Ovary (tissue), 9 donors: Measurements from ENCODE around the gene HK1. TPM values are rescaled to one million over a fixed set of nuclear protein-coding genes. Genes with fewer than 3 reads are reported as not detected.

Source experiments
- DNase-seq, 5 donors: peaks; one replicate each; pipeline ENCODE4 v3.0.0-alpha.2; 2019 to 2020
- H3K27ac ChIP-seq, 2 donors: fragments of 200-600 bp; one replicate each; pipeline versions ENCODE4 v1.5.1 to v1.8.0; 2019 to 2022
- H3K27me3 ChIP-seq: fragments of 200-600 bp; one replicate; pipeline ENCODE4 v1.8.0; 2022
- H3K36me3 ChIP-seq: fragments of 200-600 bp; sonication (generic); one replicate; pipeline ENCODE4 v1.5.1; 2019
- H3K4me1 ChIP-seq: one replicate; pipeline ENCODE4 v1.8.1; 2013; ENCODE audit warnings: mild to moderate bottlenecking, moderate library complexity; ENCODE audit not compliant: insufficient read depth
- H3K4me3 ChIP-seq: fragments of 200-600 bp; sonication (generic); one replicate; pipeline ENCODE4 v1.5.1; 2017
- H3K9me3 ChIP-seq, 2 donors: fragments of 200-600 bp in 1 of 2; sonication (generic) in 1 of 2; one replicate each; pipeline versions ENCODE4 v1.5.1 to v1.8.1; 2013 to 2019; ENCODE audit warnings: mild to moderate bottlenecking in 1 of 2, moderate library complexity in 1 of 2
- EP300 ChIP-seq: sonication (generic); formaldehyde crosslinking; IDR thresholded peaks from one replicate; pipeline ENCODE4 v1.6.1; 2017; ENCODE audit warnings: antibody characterized with exemption
- POLR2A ChIP-seq: fragments of 450-650 bp; IDR thresholded peaks from one replicate; pipeline ENCODE4 v1.6.1; 2017; ENCODE audit warnings: antibody characterized with exemption, mild to moderate bottlenecking, moderate library complexity
- WGBS, 3 donors: extraction: QIAGEN DNeasy Blood & Tissue Kit in 1 of 3; methylation state at CpG; one replicate each; pipeline versions ENCODE4 v1.1.5 to v1.1.7; 2013 to 2017; 5-methylcytosine and 5-hydroxymethylcytosine counted together
- intact Hi-C, 4 donors: fragments of 100-400 bp; cut with DNase I; formaldehyde crosslinking; loops; one replicate each; pipeline versions ENCODE4 v1.11.0 to v1.15.1; 2022 to 2023
- polyA plus RNA-seq, 2 donors: library from polyadenylated mRNA; stranded (reverse); fragments of 200-250 nt in 1 of 2; fragments of 350-450 nt in 1 of 2; fragmentation: Illumina TruSeq in 1 of 2; extraction: RNeasy Lipid Tissue Mini Kit (QIAGEN cat#74804) in 1 of 2; gene quantifications; one replicate each; pipeline ENCODE4 v1.2.3, GENCODE V29; 2013 to 2014
- total RNA-seq, 7 donors: library from RNA; depleted of rRNA in 2 of 7; stranded (reverse); fragments of >200 nt in 2 of 7; fragmentation: NEBNext Ultra II Directional in 3 of 7; extraction: Animal tissue kit (Norgen Biotek cat#: 25700) in 3 of 7; gene quantifications; one replicate each; pipeline versions ENCODE4 v1.1.0 to v1.2.4, GENCODE V29; 2016 to 2023
- TF ChIP-seq, protein P1 (sequence below), 3 donors: fragments of 450-650 bp in 2 of 3; fragments of 200-600 bp in 1 of 3; IDR thresholded peaks; one replicate each; pipeline versions ENCODE4 v1.5.1 to v1.8.0; 2016 to 2022; ENCODE audit warnings: antibody characterized with exemption in 3 of 3, mild to moderate bottlenecking in 1 of 3
- donor health status: DM: no; HTN: no; CAD: no; lungs with moderate emphysema.
- donor health status: DM: no; HTN: no; CAD: no.
- donor health status: Bipolar disorder and iron deficiency.
- donor health status: DM: yes; HTN: yes; CAD: no.
- donor health status: DM: no; HTN: no; CAD: no.
- donor health status: DM: yes; HTN: yes; CAD: no.

The HK1 gene
- total and polyA plus RNA-seq, 9 donors, result 12.8 to 63.1 (median 35.8) TPM

- intact Hi-C loops, result no loop called here
- WGBS, 3 donors, result 89 to 92% (median 90%) methylated on average over 5 of the region's 5 CpGs
- H3K4me3 ChIP-seq, result no peak overlapping the region
- peaks cover 10% of the 10 kb centered on the region for H3K4me1 ChIP-seq
- no peak overlapping the region for H3K27ac ChIP-seq
- H3K27me3 ChIP-seq, result no peaks in the 10 kb centered on the region
- TF ChIP-seq POLR2A (no peak), EP300 (no peak)
- TF ChIP-seq, protein P1, sequence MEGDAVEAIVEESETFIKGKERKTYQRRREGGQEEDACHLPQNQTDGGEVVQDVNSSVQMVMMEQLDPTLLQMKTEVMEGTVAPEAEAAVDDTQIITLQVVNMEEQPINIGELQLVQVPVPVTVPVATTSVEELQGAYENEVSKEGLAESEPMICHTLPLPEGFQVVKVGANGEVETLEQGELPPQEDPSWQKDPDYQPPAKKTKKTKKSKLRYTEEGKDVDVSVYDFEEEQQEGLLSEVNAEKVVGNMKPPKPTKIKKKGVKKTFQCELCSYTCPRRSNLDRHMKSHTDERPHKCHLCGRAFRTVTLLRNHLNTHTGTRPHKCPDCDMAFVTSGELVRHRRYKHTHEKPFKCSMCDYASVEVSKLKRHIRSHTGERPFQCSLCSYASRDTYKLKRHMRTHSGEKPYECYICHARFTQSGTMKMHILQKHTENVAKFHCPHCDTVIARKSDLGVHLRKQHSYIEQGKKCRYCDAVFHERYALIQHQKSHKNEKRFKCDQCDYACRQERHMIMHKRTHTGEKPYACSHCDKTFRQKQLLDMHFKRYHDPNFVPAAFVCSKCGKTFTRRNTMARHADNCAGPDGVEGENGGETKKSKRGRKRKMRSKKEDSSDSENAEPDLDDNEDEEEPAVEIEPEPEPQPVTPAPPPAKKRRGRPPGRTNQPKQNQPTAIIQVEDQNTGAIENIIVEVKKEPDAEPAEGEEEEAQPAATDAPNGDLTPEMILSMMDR (IDR thresholded peaks at IDR 0.05), result no peak
- H3K36me3 ChIP-seq, result no peaks in the 10 kb centered on the region
- DNase-seq, result no peak
- H3K9me3 ChIP-seq, result no peaks in the 10 kb centered on the region
Measured at GRCh38 chr10:69363666-69364065, 85.4 kb downstream of the HK1 start.

DNA sequence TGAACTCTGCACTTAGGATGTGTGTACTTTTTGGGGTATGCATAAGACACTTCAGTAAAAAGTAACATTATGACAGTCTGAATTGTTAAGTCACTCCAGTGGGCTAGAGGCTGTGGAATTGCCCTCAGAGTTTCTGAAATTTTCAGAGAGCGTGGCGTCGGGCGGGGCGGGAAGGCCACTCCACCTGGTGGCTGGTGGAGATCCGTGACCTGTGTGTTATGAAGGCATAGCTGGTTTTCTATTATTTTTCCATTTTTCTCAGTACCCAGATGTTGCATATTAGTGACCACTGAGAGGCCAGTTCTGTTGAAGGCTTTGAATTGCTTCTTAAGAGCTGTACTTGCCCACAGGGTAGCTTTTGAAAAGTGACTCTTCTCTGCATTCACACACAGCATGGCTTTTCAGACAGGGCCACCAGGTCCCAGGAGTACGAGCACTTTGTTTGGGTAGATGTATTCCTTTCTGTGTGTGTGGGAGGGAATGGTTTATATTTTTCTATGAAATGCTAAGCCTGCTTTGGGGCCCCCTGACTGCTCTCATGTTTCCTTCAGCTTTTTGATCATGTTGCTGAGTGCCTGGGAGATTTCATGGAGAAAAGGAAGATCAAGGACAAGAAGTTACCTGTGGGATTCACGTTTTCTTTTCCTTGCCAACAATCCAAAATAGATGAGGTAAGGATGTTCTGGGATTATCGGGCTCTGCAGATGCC, 86.1 kb downstream of the HK1 start:
- H3K27ac ChIP-seq, result no peak overlapping the region

GRCh38 chr10:69366738-69367137, 88.4 kb downstream of the HK1 start:
- Histone ChIP-seq H3K4me1 (no peaks in the 10 kb centered on the region), H3K36me3 (no peaks in the 10 kb centered on the region), H3K4me3 (no peak overlapping the region), H3K27me3 (no peaks in the 10 kb centered on the region), H3K27ac (no peak overlapping the region), H3K9me3 (no peaks in the 10 kb centered on the region)
- intact Hi-C loops, result loop anchor here in 1 of 4 donors (2.0 kb wide), 1 partner anchor 28 kb away; no protein-coding TSS in a partner anchor
- no peak for DNase-seq
- WGBS, 3 donors, result 95 to 96% (median 95%) methylated on average over 5 of the region's 5 CpGs
- no peak for TF ChIP-seq POLR2A
- no peak for TF ChIP-seq EP300
- TF ChIP-seq, protein P1 (IDR thresholded peaks at IDR 0.05), result no peak

More for the DNA sequence above, 86.1 kb downstream of the HK1 start:
- no peak for DNase-seq
- Histone ChIP-seq H3K9me3 (no peaks in the 10 kb centered on the region), H3K4me1 (peaks cover 10% of the 10 kb centered on the region), H3K36me3 (no peaks in the 10 kb centered on the region), H3K27me3 (no peaks in the 10 kb centered on the region), H3K4me3 (no peak overlapping the region)
- intact Hi-C loops, result no loop called here
- TF ChIP-seq POLR2A (no peak), EP300 (no peak)
- TF ChIP-seq, protein P1 (IDR thresholded peaks at IDR 0.05), result no peak
- WGBS, 3 donors, result 63 to 79% (median 70%) methylated on average over 9 of the region's 9 CpGs

DNA sequence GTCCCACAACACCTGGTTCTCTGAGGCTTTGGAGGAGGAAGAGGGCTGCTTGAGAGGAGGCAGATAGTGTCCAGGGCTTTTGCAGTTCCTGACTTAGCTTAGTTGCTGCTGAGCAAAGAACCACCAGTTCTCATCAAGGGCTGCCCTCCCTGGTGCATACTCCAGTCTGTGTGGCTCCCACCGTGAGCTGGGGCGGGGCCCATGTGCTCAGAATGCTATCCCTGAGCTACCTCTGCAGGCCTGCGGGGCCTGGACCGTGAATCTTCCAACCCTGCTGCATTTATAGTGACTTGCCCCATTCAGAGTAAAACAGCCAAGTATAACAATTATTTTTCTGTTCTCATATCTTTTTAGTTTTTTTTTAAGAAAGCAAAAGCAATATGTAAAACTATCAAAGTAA, 89.2 kb downstream of the HK1 start:
- intact Hi-C loops, result loop anchor here in 1 of 4 donors (2.0 kb wide), 1 partner anchor 29 kb away; no protein-coding TSS in a partner anchor
- no peak overlapping the region for H3K27ac ChIP-seq

More for the DNA sequence above, 89.2 kb downstream of the HK1 start:
- Histone ChIP-seq H3K9me3 (no peaks in the 10 kb centered on the region), H3K27me3 (no peaks in the 10 kb centered on the region), H3K4me1 (no peaks in the 10 kb centered on the region), H3K4me3 (no peak overlapping the region), H3K36me3 (no peaks in the 10 kb centered on the region)
- no peak for DNase-seq
- TF ChIP-seq POLR2A (no peak), EP300 (no peak)
- TF ChIP-seq, protein P1 (IDR thresholded peaks at IDR 0.05), result no peak
- 53 to 66% (median 58%) methylated on average over 4 of the region's 4 CpGs for WGBS, 3 donors
